ENCODE results near the gene LHX4. TPM values are rescaled to one million over a fixed set of nuclear protein-coding genes. Genes with fewer than 3 reads are reported as not detected.

The LHX4 gene
- total and polyA plus RNA-seq, 2 donors from 2014 or later: 0.37 TPM; not detected in 1

DNA sequence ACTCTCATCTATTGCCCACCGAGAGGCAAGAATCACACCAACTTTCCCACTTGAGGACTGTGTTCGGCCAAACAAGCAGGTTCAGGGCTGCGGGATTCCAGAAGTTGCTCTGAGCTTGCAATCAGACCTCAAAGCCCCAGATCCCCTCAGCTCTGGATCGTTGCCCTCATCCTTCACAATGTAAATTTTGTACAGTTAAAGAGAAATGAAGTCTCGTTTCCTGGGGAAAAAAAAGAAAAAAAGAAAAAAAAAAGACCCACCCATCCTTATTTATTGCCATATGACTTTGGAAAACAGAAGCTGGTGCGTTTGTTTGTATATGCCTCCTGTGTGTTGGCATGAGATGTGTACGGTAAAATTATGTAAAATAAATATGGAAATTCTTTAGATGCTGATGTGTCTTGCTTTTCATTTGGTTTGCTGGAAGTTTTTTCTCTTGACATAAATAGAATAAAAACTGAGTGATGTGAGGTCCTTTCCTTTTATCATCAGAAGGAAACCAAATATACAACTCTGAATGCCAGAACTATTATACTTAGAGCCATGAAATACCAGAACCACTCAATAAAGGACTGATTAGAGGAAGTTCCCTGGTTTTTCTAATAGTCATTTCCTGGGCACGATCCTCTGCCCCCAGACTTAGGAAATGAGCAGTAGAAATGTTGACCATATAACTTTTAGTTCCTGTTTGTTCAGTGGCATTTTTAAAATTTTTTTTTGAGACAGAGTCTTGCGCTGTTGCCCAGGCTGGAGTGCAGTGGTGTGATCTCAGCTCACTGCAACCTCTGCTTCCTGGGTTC is 48.7 kb downstream of the LHX4 start:
- Histone ChIP-seq H3K36me3 (ENCODE audit: control insufficient read depth in 2 of 3, insufficient read depth in 3 of 3, low read length in 3 of 3) (peaks cover 0 to 2% (median 0%) of the 10 kb centered on the region in 3 donors), H3K9ac (ENCODE audit: low read length in 3 of 3) (no peak overlapping the region), H3K4me1 (ENCODE audit: control insufficient read depth in 2 of 3, insufficient read depth in 2 of 3, low read depth in 1 of 3, low read length in 3 of 3) (no peaks in the 10 kb centered on the region), H3K9me3 (ENCODE audit: control insufficient read depth in 2 of 3, insufficient read depth in 1 of 3, low read length in 3 of 3) (no peaks in the 10 kb centered on the region), H3K27ac (ENCODE audit: low read depth in 2 of 2, low read length in 2 of 2) (no peak overlapping the region), H3K4me3 (ENCODE audit: low read length in 3 of 3) (no peak overlapping the region), H3K27me3 (ENCODE audit: control insufficient read depth, insufficient read depth, low read length) (no peaks in the 10 kb centered on the region)
- DNase-seq: no peak
- intact Hi-C loops (cut with DNase I): no loop called here
- FAIRE-seq: no peak
- TF ChIP-seq, protein P1, sequence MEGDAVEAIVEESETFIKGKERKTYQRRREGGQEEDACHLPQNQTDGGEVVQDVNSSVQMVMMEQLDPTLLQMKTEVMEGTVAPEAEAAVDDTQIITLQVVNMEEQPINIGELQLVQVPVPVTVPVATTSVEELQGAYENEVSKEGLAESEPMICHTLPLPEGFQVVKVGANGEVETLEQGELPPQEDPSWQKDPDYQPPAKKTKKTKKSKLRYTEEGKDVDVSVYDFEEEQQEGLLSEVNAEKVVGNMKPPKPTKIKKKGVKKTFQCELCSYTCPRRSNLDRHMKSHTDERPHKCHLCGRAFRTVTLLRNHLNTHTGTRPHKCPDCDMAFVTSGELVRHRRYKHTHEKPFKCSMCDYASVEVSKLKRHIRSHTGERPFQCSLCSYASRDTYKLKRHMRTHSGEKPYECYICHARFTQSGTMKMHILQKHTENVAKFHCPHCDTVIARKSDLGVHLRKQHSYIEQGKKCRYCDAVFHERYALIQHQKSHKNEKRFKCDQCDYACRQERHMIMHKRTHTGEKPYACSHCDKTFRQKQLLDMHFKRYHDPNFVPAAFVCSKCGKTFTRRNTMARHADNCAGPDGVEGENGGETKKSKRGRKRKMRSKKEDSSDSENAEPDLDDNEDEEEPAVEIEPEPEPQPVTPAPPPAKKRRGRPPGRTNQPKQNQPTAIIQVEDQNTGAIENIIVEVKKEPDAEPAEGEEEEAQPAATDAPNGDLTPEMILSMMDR (IDR thresholded peaks at IDR 0.05; ENCODE audit: borderline replicate concordance, extremely low read depth, insufficient read depth): no peak

DNA sequence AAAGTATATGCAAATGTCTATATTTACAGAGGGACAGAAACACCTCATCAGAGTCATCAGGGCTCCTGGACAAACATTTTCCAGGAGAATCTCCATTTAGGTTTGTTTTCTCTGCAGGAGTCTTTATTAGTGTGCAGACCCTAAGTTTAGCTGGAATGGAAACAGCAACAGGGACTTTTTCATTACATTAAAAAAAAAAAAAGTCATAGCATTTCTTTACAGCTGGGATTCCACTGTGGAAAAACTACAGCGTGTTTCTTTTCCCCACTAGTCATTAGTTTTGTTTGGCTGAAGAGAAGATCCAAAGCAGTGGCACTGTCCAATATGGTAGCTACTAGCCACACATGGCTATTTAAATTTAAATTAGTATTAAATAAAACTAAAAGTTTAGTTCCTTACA is 49.6 kb downstream of the LHX4 start:
- Histone ChIP-seq H3K4me1 (ENCODE audit: control insufficient read depth in 2 of 3, insufficient read depth in 2 of 3, low read depth in 1 of 3, low read length in 3 of 3) (no peaks in the 10 kb centered on the region), H3K27ac (ENCODE audit: low read depth in 2 of 2, low read length in 2 of 2) (no peak overlapping the region), H3K9ac (ENCODE audit: low read length in 3 of 3) (no peak overlapping the region), H3K36me3 (ENCODE audit: control insufficient read depth in 2 of 3, insufficient read depth in 3 of 3, low read length in 3 of 3) (peaks cover 0 to under 1% (median 0%) of the 10 kb centered on the region in 3 donors), H3K27me3 (ENCODE audit: control insufficient read depth, insufficient read depth, low read length) (no peaks in the 10 kb centered on the region), H3K4me3 (ENCODE audit: low read length in 3 of 3) (no peak overlapping the region), H3K9me3 (ENCODE audit: control insufficient read depth in 2 of 3, insufficient read depth in 1 of 3, low read length in 3 of 3) (no peaks in the 10 kb centered on the region)
- FAIRE-seq (no peak), DNase-seq (no peak)
- intact Hi-C loops (cut with DNase I): no loop called here
- TF ChIP-seq, protein P1 (IDR thresholded peaks at IDR 0.05; ENCODE audit: borderline replicate concordance, extremely low read depth, insufficient read depth): no peak

DNA sequence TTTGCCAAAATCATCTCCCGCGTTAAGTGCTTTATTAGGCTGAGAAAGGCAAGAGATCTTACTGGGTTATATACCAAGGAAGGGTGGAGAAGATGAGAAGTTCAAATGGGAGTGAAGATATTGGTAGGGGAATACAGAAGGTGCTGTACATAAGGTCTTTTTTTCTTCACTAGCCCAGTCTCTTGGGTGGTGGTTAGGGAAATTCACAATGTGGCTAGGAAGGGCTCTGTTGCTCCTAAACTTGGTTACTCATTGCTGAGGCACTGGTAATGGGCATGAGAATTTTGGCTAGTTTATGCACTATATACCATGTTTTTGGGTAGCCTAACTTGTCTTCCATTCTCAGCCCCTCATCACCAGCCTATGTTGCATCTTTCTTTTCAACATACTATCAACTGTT is 50.6 kb downstream of the LHX4 start:
- no peak for DNase-seq
- H3K4me1 ChIP-seq (ENCODE audit: control insufficient read depth in 2 of 3, insufficient read depth in 2 of 3, low read depth in 1 of 3, low read length in 3 of 3): no peaks in the 10 kb centered on the region
- intact Hi-C loops (cut with DNase I): no loop called here
- H3K9ac ChIP-seq (ENCODE audit: low read length in 3 of 3): no peak overlapping the region
- no peak overlapping the region for H3K27ac ChIP-seq (ENCODE audit: low read depth in 2 of 2, low read length in 2 of 2)
- TF ChIP-seq, protein P1 (IDR thresholded peaks at IDR 0.05; ENCODE audit: borderline replicate concordance, extremely low read depth, insufficient read depth): no peak
- FAIRE-seq: no peak
- H3K27me3 ChIP-seq (ENCODE audit: control insufficient read depth, insufficient read depth, low read length): no peaks in the 10 kb centered on the region
- H3K36me3 ChIP-seq (ENCODE audit: control insufficient read depth in 2 of 3, insufficient read depth in 3 of 3, low read length in 3 of 3): no peaks in the 10 kb centered on the region
- no peaks in the 10 kb centered on the region for H3K9me3 ChIP-seq (ENCODE audit: control insufficient read depth in 2 of 3, insufficient read depth in 1 of 3, low read length in 3 of 3)
- H3K4me3 ChIP-seq (ENCODE audit: low read length in 3 of 3): no peak overlapping the region
